DND-41 (cell line): ENCODE results near the gene BCAS3.

Experiments used
- ATAC-seq: fragments of 200-7000 bp; cut with Tn5 transposase; 3 replicates; pipeline ENCODE4 v1.9.1; 2021; ENCODE audit warnings: low read depth; ENCODE audit not compliant: insufficient read depth
- DNase-seq: peaks from one replicate; pipeline ENCODE4 v3.0.0-alpha.2; 2020
- H2AFZ ChIP-seq: 2 replicates; pipeline ENCODE4 v1.6.0; 2012; ENCODE audit warnings: low read depth, low read length
- H3K27ac ChIP-seq: 2 replicates; pipeline ENCODE4 v1.5.1; 2012; ENCODE audit warnings: low read length, inconsistent platforms
- H3K27me3 ChIP-seq: fragments of 200-600 bp; sonication (generic); 2 replicates; pipeline ENCODE4 v1.6.0; 2012; ENCODE audit warnings: low read length, mild to moderate bottlenecking, inconsistent platforms; ENCODE audit not compliant: insufficient read depth, poor library complexity
- H3K36me3 ChIP-seq: 2 replicates; pipeline ENCODE4 v1.5.1; 2012; ENCODE audit warnings: low read length, inconsistent platforms; ENCODE audit not compliant: insufficient read depth
- H3K4me1 ChIP-seq: 2 replicates; pipeline ENCODE4 v1.5.1; 2012; ENCODE audit warnings: mild to moderate bottlenecking, low read length; ENCODE audit not compliant: insufficient read depth
- H3K4me2 ChIP-seq: 2 replicates; pipeline ENCODE4 v1.6.0; 2012; ENCODE audit warnings: mild to moderate bottlenecking, moderate library complexity, low read length, inconsistent platforms; ENCODE audit not compliant: insufficient read depth
- H3K4me3 ChIP-seq, 2 experiments: fragments of 200-600 bp in 1 of 2; shearing (Covaris generic) in 1 of 2; 2 replicates each; pipeline ENCODE4 v1.5.1; 2012 to 2016; ENCODE audit warnings: inconsistent platforms in 2 of 2, low read length in 2 of 2, mild to moderate bottlenecking in 2 of 2, low read depth in 1 of 2, moderate library complexity in 1 of 2
- H3K79me2 ChIP-seq: 2 replicates; pipeline ENCODE4 v1.6.0; 2012; ENCODE audit warnings: low read length, inconsistent platforms; ENCODE audit not compliant: insufficient read depth
- H3K9ac ChIP-seq: 2 replicates; pipeline ENCODE4 v1.6.0; 2012; ENCODE audit warnings: low read depth, mild to moderate bottlenecking, inconsistent platforms, low read length, moderate library complexity
- H3K9me3 ChIP-seq: 2 replicates; pipeline ENCODE4 v1.5.1; 2012; ENCODE audit warnings: low read length, moderate library complexity, mild to moderate bottlenecking, inconsistent platforms; ENCODE audit not compliant: insufficient read depth, severe bottlenecking
- H4K20me1 ChIP-seq: 2 replicates; pipeline ENCODE4 v1.6.0; 2012; ENCODE audit warnings: low read length; ENCODE audit not compliant: insufficient read depth
- EZH2 ChIP-seq: IDR thresholded peaks from 3 replicates; pipeline ENCODE4 v1.6.1; 2012; ENCODE audit warnings: borderline replicate concordance, low read depth, mild to moderate bottlenecking, moderate library complexity, low read length, inconsistent platforms; ENCODE audit not compliant: severe bottlenecking
- TF ChIP-seq, protein P1 (sequence below): IDR thresholded peaks from 2 replicates; pipeline ENCODE4 v1.5.1; 2012; ENCODE audit warnings: borderline replicate concordance, low read length, moderate library complexity, mild to moderate bottlenecking; ENCODE audit not compliant: poor library complexity, severe bottlenecking; ENCODE audit errors: extremely low read depth

The BCAS3 gene

GRCh38 chr17:61081959-61082358, 404.3 kb downstream of the BCAS3 start:
- no peaks in the 10 kb centered on the region for H3K4me1 ChIP-seq
- no peak overlapping the region for H3K4me3 ChIP-seq
- no peak overlapping the region for H2AFZ ChIP-seq
- DNase-seq (no peak), ATAC-seq (no peak)
- no peak for TF ChIP-seq EZH2
- TF ChIP-seq, protein P1, sequence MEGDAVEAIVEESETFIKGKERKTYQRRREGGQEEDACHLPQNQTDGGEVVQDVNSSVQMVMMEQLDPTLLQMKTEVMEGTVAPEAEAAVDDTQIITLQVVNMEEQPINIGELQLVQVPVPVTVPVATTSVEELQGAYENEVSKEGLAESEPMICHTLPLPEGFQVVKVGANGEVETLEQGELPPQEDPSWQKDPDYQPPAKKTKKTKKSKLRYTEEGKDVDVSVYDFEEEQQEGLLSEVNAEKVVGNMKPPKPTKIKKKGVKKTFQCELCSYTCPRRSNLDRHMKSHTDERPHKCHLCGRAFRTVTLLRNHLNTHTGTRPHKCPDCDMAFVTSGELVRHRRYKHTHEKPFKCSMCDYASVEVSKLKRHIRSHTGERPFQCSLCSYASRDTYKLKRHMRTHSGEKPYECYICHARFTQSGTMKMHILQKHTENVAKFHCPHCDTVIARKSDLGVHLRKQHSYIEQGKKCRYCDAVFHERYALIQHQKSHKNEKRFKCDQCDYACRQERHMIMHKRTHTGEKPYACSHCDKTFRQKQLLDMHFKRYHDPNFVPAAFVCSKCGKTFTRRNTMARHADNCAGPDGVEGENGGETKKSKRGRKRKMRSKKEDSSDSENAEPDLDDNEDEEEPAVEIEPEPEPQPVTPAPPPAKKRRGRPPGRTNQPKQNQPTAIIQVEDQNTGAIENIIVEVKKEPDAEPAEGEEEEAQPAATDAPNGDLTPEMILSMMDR = no peak
- H3K9me3 ChIP-seq = no peaks in the 10 kb centered on the region
- H3K4me2 ChIP-seq = no peak overlapping the region
- H3K36me3 ChIP-seq = no peaks in the 10 kb centered on the region
- H3K27ac ChIP-seq = no peak overlapping the region
- no peaks in the 10 kb centered on the region for H3K79me2 ChIP-seq
- H3K27me3 ChIP-seq = no peaks in the 10 kb centered on the region
- no peaks in the 10 kb centered on the region for H4K20me1 ChIP-seq
- H3K9ac ChIP-seq = no peak overlapping the region

GRCh38 chr17:61084260-61084659, 406.6 kb downstream of the BCAS3 start:
- Histone ChIP-seq H3K79me2 (no peaks in the 10 kb centered on the region), H2AFZ (no peak overlapping the region), H3K9ac (no peak overlapping the region), H3K4me3 (no peak overlapping the region), H3K27me3 (no peaks in the 10 kb centered on the region), H3K9me3 (no peaks in the 10 kb centered on the region), H4K20me1 (no peaks in the 10 kb centered on the region), H3K4me2 (no peak overlapping the region), H3K4me1 (no peaks in the 10 kb centered on the region), H3K27ac (no peak overlapping the region), H3K36me3 (no peaks in the 10 kb centered on the region)
- ATAC-seq (no peak), DNase-seq (no peak)
- no peak for TF ChIP-seq EZH2
- TF ChIP-seq, protein P1 = no peak

GRCh38 chr17:61087024-61087423, 409.4 kb downstream of the BCAS3 start:
- Histone ChIP-seq H3K4me1 (no peaks in the 10 kb centered on the region), H4K20me1 (no peaks in the 10 kb centered on the region), H3K4me2 (no peak overlapping the region), H3K9me3 (no peaks in the 10 kb centered on the region), H3K27ac (no peak overlapping the region), H3K9ac (no peak overlapping the region), H2AFZ (no peak overlapping the region), H3K4me3 (no peak overlapping the region), H3K36me3 (no peaks in the 10 kb centered on the region), H3K27me3 (no peaks in the 10 kb centered on the region), H3K79me2 (no peaks in the 10 kb centered on the region)
- no peak for ATAC-seq
- DNase-seq = no peak
- TF ChIP-seq, protein P1 = no peak
- no peak for TF ChIP-seq EZH2

DNA sequence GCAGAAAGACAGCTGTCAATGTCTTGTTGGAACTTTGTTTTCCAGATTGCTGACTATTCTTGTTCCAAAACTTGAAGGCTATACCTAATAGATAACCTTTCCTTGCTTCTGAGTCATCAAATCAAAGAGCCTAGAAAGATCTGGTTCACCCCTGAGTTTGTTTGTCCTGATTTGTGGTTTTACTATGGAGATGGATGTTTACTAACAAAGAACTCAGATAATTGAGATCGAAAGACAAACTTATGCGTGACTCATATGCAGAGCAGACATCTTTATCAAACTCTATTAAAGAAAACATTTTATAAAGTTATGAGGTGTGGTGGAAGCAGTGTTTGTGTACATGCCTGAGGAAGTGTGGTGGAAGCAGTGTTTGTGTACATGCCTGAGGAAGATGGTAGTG, 410.9 kb downstream of the BCAS3 start:
- Histone ChIP-seq H3K27ac (no peak overlapping the region), H3K4me1 (no peaks in the 10 kb centered on the region), H3K4me3 (no peak overlapping the region), H3K79me2 (no peaks in the 10 kb centered on the region), H3K4me2 (no peak overlapping the region), H3K27me3 (no peaks in the 10 kb centered on the region), H3K9me3 (no peaks in the 10 kb centered on the region), H3K36me3 (no peaks in the 10 kb centered on the region), H2AFZ (no peak overlapping the region), H3K9ac (no peak overlapping the region), H4K20me1 (no peaks in the 10 kb centered on the region)
- TF ChIP-seq EZH2 = no peak
- TF ChIP-seq, protein P1 = no peak
- DNase-seq (no peak), ATAC-seq (no peak)
